HepG2 (cell line): ENCODE measurements around the gene PLEKHO1. TPM values are rescaled to one million over a fixed set of nuclear protein-coding genes. Genes with fewer than 3 reads are reported as not detected.

ENCODE experiments used
- ATAC-seq: fragments of 200-7000 bp; cut with Tn5 transposase; 3 replicates; pipeline ENCODE4 v1.9.1; 2020; ENCODE audit warnings: mild to moderate bottlenecking, moderate library complexity
- BruUV-seq: library from RNA; stranded (reverse); fragments of 400-500 nt; replicated peaks from 2 replicates; lab custom pipeline; 2021; lab: Mats Ljungman, UMichigan
- CTCF ChIA-PET: fragments of 300-600 bp; formaldehyde crosslinking; extraction: SDS; loops from one replicate; lab custom pipeline; 2021; ENCODE audit warnings: low total read pairs, inconsistent platforms, low intra/inter-chr PET ratio; lab: Yijun Ruan, JAX
- POLR2A ChIA-PET: fragments of 350-600 bp; sonication (Branson Sonifier 250); formaldehyde crosslinking; loops from one replicate; lab custom pipeline; 2020; ENCODE audit warnings: antibody characterized with exemption, inconsistent platforms; lab: Yijun Ruan, JAX
- DNase-seq: peaks from one replicate; pipeline ENCODE4 v3.0.0-alpha.2; 2015; ENCODE audit warnings: low spot score
- FAIRE-seq: peaks from 3 replicates; lab custom pipeline; 2011; peaks lifted over from hg19 to GRCh38; lab: Jason Lieb, UNC
- H2AFZ ChIP-seq: one replicate; pipeline ENCODE4 v1.6.1; 2011; ENCODE audit warnings: low read length, inconsistent platforms
- H3K27ac ChIP-seq: fragments of 300-600 bp; 3 replicates; pipeline ENCODE4 v1.8.0; 2011; ENCODE audit warnings: mixed run types, mild to moderate bottlenecking, mixed read lengths, low read length, inconsistent platforms; ENCODE audit not compliant: insufficient read depth; ENCODE audit errors: extremely low read length
- H3K27me3 ChIP-seq, 2 experiments: fragments of 200-600 bp in 1 of 2; 2 replicates in 1 of 2; 3 replicates in 1 of 2; pipeline versions ENCODE4 v1.6.0 to v1.8.0; 2011; ENCODE audit warnings: low read length in 2 of 2, mild to moderate bottlenecking in 2 of 2, moderate library complexity in 2 of 2, inconsistent platforms in 1 of 2; ENCODE audit not compliant: insufficient read depth in 2 of 2, control insufficient read depth in 1 of 2
- H3K36me3 ChIP-seq, 2 experiments: fragments of 200-600 bp in 1 of 2; replicated peaks in 1 of 2; 2 replicates in 1 of 2; 3 replicates in 1 of 2; pipeline versions ENCODE4 v1.5.1 to v1.8.0; 2011; ENCODE audit warnings: low read length in 2 of 2, inconsistent platforms in 1 of 2; ENCODE audit not compliant: insufficient read depth in 2 of 2, control insufficient read depth in 1 of 2
- H3K4me1 ChIP-seq: 2 replicates; pipeline ENCODE4 v1.5.1; 2012; ENCODE audit warnings: low read length, inconsistent platforms; ENCODE audit not compliant: insufficient read depth
- H3K4me2 ChIP-seq: 2 replicates; pipeline ENCODE4 v1.6.0; 2011; ENCODE audit warnings: low read depth, low read length, inconsistent platforms
- H3K4me3 ChIP-seq, 3 experiments: fragments of 200-600 bp in 1 of 3; sonication (generic), shearing (Covaris generic) in 1 of 3; replicated peaks in 1 of 3; 2 replicates each; pipeline ENCODE4 v1.5.1; 2011 to 2016; ENCODE audit warnings: low read length in 3 of 3, inconsistent platforms in 2 of 3, low read depth in 2 of 3, mild to moderate bottlenecking in 2 of 3, control low read depth in 1 of 3, mixed read lengths in 1 of 3; ENCODE audit not compliant: insufficient read depth in 1 of 3
- H3K79me2 ChIP-seq: one replicate; pipeline ENCODE4 v1.6.1; 2011; ENCODE audit warnings: low read length, inconsistent platforms; ENCODE audit not compliant: insufficient read depth
- H3K9ac ChIP-seq: 2 replicates; pipeline ENCODE4 v1.6.0; 2011; ENCODE audit warnings: mild to moderate bottlenecking, low read depth, low read length, inconsistent platforms; ENCODE audit not compliant: insufficient read depth
- H3K9me3 ChIP-seq: 2 replicates; pipeline ENCODE4 v1.5.1; 2012; ENCODE audit warnings: mild to moderate bottlenecking, low read length
- H4K20me1 ChIP-seq: 2 replicates; pipeline ENCODE4 v1.6.0; 2011; ENCODE audit warnings: inconsistent platforms, mild to moderate bottlenecking, low read length, moderate library complexity; ENCODE audit not compliant: insufficient read depth
- AKAP8 ChIP-seq: sonication (generic); formaldehyde crosslinking; IDR thresholded peaks from 2 replicates; pipeline ENCODE4 v1.5.1; 2020; ENCODE audit warnings: mild to moderate bottlenecking, missing genetic modification reagents
- HNRNPUL1 ChIP-seq: fragments of 200-400 bp; formaldehyde crosslinking; IDR thresholded peaks from 2 replicates; pipeline ENCODE4 v1.6.1; 2017; ENCODE audit warnings: low read depth, mild to moderate bottlenecking, low read length, moderate library complexity
- IRF2 ChIP-seq: IDR thresholded peaks from 2 replicates; pipeline ENCODE4 v1.6.1; 2018; ENCODE audit warnings: missing genetic modification reagents, missing compliant biosample characterization
- PCBP2 ChIP-seq: fragments of 200-400 bp; formaldehyde crosslinking; optimal IDR thresholded peaks from 2 replicates; pipeline ENCODE3; 2018; ENCODE audit warnings: low read length, low read depth; ENCODE audit not compliant: poor library complexity, severe bottlenecking
- THAP11 ChIP-seq: IDR thresholded peaks from 2 replicates; pipeline ENCODE4 v1.6.1; 2016; ENCODE audit warnings: missing biosample characterization, missing genetic modification reagents
- ZNF260 ChIP-seq: sonication (generic); formaldehyde crosslinking; IDR thresholded peaks from 2 replicates; pipeline ENCODE4 v1.4.0; 2020; ENCODE audit warnings: missing genetic modification reagents, low read depth, mild to moderate bottlenecking, borderline replicate concordance
- ZNF282 ChIP-seq: fragments of 450-650 bp; IDR thresholded peaks from 2 replicates; pipeline ENCODE4 v1.6.1; 2018; ENCODE audit not compliant: partially characterized antibody
- ZNF567 ChIP-seq: sonication (generic); formaldehyde crosslinking; IDR thresholded peaks from 2 replicates; pipeline ENCODE4 v1.8.1; 2023; ENCODE audit warnings: mild to moderate bottlenecking, missing genetic modification reagents, borderline replicate concordance
- ZNF598 ChIP-seq: sonication (generic); formaldehyde crosslinking; IDR thresholded peaks from 2 replicates; pipeline ENCODE4 v1.5.1; 2020; ENCODE audit warnings: mild to moderate bottlenecking, missing genetic modification reagents, borderline replicate concordance
- ZNF773 ChIP-seq: sonication (generic); formaldehyde crosslinking; IDR thresholded peaks from 2 replicates; pipeline ENCODE4 v1.4.0; 2020; ENCODE audit warnings: missing genetic modification reagents, borderline replicate concordance
- ZNF879 ChIP-seq: sonication (generic); formaldehyde crosslinking; IDR thresholded peaks from 2 replicates; pipeline ENCODE4 v1.8.1; 2023; ENCODE audit warnings: missing genetic modification reagents
- WGBS: methylation state at CpG from one replicate; pipeline ENCODE4 v1.1.6; 2017; ENCODE audit warnings: low lambda C conversion rate; 5-methylcytosine and 5-hydroxymethylcytosine counted together
- in situ Hi-C: cut with HindIII; loops from 2 replicates; pipeline ENCODE4 v1.10.0; 2017; ENCODE audit warnings: low pct_unique_long_range_greater_than_20kb; ENCODE audit not compliant: extremely low pct_ligation_motif_present
- intact Hi-C: fragments of 100-400 bp; cut with micrococcal nuclease; formaldehyde crosslinking; loops from one replicate; pipeline ENCODE4 v1.10.0; 2022; ENCODE audit not compliant: unreplicated experiment
- polyA plus RNA-seq, 8 experiments: library from polyadenylated mRNA; depleted of rRNA in 3 of 8; stranded (reverse) in 7 of 8; unstranded in 1 of 8; fragments of >200 nt; fragmentation: Illumina TruSeq in 4 of 8; extraction: Trizol in 4 of 8; gene quantifications; 2 replicates each; pipeline versions ENCODE4 v1.2.1 to v1.2.3, GENCODE V29; 2011 to 2016; ENCODE audit warnings: low read depth in 4 of 8, missing spikeins in 1 of 8, mixed read lengths in 1 of 8; ENCODE audit not compliant: insufficient read depth in 1 of 8
- total RNA-seq, 5 experiments: library from RNA; depleted of rRNA; stranded (reverse); fragments of >200 nt; fragmentation: Illumina TruSeq; extraction: Trizol; gene quantifications; 2 replicates each; pipeline ENCODE4 v1.2.3, GENCODE V29; 2016; ENCODE audit warnings: low read depth in 1 of 5
- TF ChIP-seq, protein P1 (sequence below): sonication (generic); formaldehyde crosslinking; IDR thresholded peaks from 2 replicates; pipeline ENCODE4 v1.5.0; 2020; ENCODE audit warnings: missing genetic modification reagents
- TF ChIP-seq, protein P2 (sequence below): sonication (generic); formaldehyde crosslinking; IDR thresholded peaks from 2 replicates; pipeline ENCODE4 v1.5.1; 2020; ENCODE audit warnings: mild to moderate bottlenecking, missing genetic modification reagents, borderline replicate concordance
- TF ChIP-seq, protein P3 (sequence below): sonication (generic); formaldehyde crosslinking; IDR thresholded peaks from 2 replicates; pipeline ENCODE4 v1.8.0; 2022; ENCODE audit warnings: mild to moderate bottlenecking, missing genetic modification reagents; ENCODE audit not compliant: insufficient replicate concordance
- TF ChIP-seq, protein P4 (sequence below): sonication (generic); formaldehyde crosslinking; IDR thresholded peaks from 2 replicates; pipeline ENCODE4 v1.8.0; 2022; ENCODE audit warnings: missing genetic modification reagents, mild to moderate bottlenecking, inconsistent platforms, borderline replicate concordance

PLEKHO1 gene
- total and polyA plus RNA-seq, 2 of the 13 experiments (the other 11 are each of a cell fraction or from before 2014, with no cell fraction given), result 9.8 to 10.1 TPM

DNA sequence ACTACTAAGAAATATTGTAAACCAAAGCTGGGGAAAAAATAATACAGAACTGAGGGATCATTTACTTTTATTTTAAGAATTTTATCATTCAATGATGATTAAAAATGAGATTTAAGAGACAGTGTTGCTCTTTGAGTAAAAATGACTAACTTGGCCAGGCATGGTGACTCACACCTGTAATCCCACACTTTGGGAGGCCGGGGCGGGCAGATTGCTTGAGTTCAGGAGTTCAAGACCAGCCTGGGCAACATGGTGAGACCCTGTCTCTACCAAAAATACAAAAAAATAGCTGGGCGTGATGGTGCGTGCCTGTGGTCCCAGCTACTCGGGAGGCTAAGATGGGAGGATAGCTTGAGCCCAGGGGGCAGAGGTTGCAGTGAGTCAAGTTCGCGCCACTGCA lies 21.8 kb upstream of the PLEKHO1 start:
- no peak overlapping the region for H3K27ac ChIP-seq
- H3K79me2 ChIP-seq, result no peaks in the 10 kb centered on the region
- no peak for ATAC-seq
- CTCF ChIA-PET, result no interaction called here
- 98% methylated on average over 7 of the region's 7 CpGs for WGBS
- BruUV-seq, result no TSS peak
- H3K4me1 ChIP-seq, result no peaks in the 10 kb centered on the region
- TF ChIP-seq IRF2 (CRISPR knock-in tag) (no peak), ZNF598 (CRISPR knock-in tag) (no peak), ZNF773 (CRISPR knock-in tag) (no peak), PCBP2 (no peak), THAP11 (no peak), AKAP8 (CRISPR knock-in tag) (no peak), ZNF567 (CRISPR knock-in tag) (no peak), ZNF260 (no peak), HNRNPUL1 (no peak), ZNF879 (CRISPR knock-in tag) (no peak), ZNF282 (no peak)
- TF ChIP-seq, protein P1, sequence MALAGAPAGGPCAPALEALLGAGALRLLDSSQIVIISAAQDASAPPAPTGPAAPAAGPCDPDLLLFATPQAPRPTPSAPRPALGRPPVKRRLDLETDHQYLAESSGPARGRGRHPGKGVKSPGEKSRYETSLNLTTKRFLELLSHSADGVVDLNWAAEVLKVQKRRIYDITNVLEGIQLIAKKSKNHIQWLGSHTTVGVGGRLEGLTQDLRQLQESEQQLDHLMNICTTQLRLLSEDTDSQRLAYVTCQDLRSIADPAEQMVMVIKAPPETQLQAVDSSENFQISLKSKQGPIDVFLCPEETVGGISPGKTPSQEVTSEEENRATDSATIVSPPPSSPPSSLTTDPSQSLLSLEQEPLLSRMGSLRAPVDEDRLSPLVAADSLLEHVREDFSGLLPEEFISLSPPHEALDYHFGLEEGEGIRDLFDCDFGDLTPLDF (CRISPR knock-in tag), result no peak
- TF ChIP-seq, protein P2, sequence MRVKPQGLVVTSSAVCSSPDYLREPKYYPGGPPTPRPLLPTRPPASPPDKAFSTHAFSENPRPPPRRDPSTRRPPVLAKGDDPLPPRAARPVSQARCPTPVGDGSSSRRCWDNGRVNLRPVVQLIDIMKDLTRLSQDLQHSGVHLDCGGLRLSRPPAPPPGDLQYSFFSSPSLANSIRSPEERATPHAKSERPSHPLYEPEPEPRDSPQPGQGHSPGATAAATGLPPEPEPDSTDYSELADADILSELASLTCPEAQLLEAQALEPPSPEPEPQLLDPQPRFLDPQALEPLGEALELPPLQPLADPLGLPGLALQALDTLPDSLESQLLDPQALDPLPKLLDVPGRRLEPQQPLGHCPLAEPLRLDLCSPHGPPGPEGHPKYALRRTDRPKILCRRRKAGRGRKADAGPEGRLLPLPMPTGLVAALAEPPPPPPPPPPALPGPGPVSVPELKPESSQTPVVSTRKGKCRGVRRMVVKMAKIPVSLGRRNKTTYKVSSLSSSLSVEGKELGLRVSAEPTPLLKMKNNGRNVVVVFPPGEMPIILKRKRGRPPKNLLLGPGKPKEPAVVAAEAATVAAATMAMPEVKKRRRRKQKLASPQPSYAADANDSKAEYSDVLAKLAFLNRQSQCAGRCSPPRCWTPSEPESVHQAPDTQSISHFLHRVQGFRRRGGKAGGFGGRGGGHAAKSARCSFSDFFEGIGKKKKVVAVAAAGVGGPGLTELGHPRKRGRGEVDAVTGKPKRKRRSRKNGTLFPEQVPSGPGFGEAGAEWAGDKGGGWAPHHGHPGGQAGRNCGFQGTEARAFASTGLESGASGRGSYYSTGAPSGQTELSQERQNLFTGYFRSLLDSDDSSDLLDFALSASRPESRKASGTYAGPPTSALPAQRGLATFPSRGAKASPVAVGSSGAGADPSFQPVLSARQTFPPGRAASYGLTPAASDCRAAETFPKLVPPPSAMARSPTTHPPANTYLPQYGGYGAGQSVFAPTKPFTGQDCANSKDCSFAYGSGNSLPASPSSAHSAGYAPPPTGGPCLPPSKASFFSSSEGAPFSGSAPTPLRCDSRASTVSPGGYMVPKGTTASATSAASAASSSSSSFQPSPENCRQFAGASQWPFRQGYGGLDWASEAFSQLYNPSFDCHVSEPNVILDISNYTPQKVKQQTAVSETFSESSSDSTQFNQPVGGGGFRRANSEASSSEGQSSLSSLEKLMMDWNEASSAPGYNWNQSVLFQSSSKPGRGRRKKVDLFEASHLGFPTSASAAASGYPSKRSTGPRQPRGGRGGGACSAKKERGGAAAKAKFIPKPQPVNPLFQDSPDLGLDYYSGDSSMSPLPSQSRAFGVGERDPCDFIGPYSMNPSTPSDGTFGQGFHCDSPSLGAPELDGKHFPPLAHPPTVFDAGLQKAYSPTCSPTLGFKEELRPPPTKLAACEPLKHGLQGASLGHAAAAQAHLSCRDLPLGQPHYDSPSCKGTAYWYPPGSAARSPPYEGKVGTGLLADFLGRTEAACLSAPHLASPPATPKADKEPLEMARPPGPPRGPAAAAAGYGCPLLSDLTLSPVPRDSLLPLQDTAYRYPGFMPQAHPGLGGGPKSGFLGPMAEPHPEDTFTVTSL (CRISPR knock-in tag), result no peak
- TF ChIP-seq, protein P3, sequence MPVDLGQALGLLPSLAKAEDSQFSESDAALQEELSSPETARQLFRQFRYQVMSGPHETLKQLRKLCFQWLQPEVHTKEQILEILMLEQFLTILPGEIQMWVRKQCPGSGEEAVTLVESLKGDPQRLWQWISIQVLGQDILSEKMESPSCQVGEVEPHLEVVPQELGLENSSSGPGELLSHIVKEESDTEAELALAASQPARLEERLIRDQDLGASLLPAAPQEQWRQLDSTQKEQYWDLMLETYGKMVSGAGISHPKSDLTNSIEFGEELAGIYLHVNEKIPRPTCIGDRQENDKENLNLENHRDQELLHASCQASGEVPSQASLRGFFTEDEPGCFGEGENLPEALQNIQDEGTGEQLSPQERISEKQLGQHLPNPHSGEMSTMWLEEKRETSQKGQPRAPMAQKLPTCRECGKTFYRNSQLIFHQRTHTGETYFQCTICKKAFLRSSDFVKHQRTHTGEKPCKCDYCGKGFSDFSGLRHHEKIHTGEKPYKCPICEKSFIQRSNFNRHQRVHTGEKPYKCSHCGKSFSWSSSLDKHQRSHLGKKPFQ (CRISPR knock-in tag), result no peak
- TF ChIP-seq, protein P4, sequence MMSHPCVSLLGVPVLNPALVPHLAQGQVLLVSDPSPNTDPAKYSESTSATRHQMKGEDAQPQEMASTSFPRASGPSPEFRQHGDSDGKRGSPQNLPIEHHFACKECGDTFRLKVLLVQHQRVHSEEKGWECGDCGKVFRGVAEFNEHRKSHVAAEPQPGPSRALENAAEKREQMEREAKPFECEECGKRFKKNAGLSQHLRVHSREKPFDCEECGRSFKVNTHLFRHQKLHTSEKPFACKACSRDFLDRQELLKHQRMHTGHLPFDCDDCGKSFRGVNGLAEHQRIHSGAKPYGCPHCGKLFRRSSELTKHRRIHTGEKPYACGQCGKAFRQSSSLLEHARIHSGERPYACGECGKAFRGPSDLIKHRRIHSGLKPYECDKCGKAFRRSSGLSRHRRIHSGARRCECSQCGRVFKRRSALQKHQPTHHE, result no peak
- no peaks in the 10 kb centered on the region for H3K36me3 ChIP-seq
- H2AFZ ChIP-seq, result no peak overlapping the region
- no peaks in the 10 kb centered on the region for H4K20me1 ChIP-seq
- DNase-seq, result no peak
- no peak overlapping the region for H3K4me3 ChIP-seq
- no peaks in the 10 kb centered on the region for H3K9me3 ChIP-seq
- no peak for FAIRE-seq
- POLR2A ChIA-PET, result no interaction called here
- no peak overlapping the region for H3K4me2 ChIP-seq
- intact Hi-C loops, result no loop called here
- no peak overlapping the region for H3K9ac ChIP-seq
- in situ Hi-C loops, result no loop called here
- H3K27me3 ChIP-seq, result no peaks in the 10 kb centered on the region
